Mucosa of gallbladder (tissue), 1 donor: ENCODE data around the gene USP1. TPM values are rescaled to one million over a fixed set of nuclear protein-coding genes. Genes with fewer than 3 reads are reported as not detected.
A peak's percentile ranks its signal among the peaks of the same experiment; 100 is the strongest.

ENCODE experiments used
- DNase-seq: peaks from one replicate; pipeline ENCODE4 v3.0.0-alpha.2; 2020; ENCODE audit warnings: low spot score
- total RNA-seq: library from RNA; stranded (reverse); gene quantifications from one replicate; pipeline ENCODE4 v1.2.1, GENCODE V29; 2021
- donor health status: DM: no; HTN: no; CAD: no.

Gene USP1
- total RNA-seq: 18.6 TPM

- no peak for DNase-seq
Observed at GRCh38 chr1:62436466-62437272, at the start of gene USP1. USP1 (plus strand) TSS chr1:62437049; CDS start chr1:62439868, 2,819 bp downstream.

GRCh38 chr1:62389531-62389930 lies 47.3 kb upstream of the USP1 start:
- no peak for DNase-seq

- DNase-seq: no peak
Observed at GRCh38 chr1:62390071-62390470, 46.8 kb upstream of the USP1 start.

GRCh38 chr1:62391369-62391971 lies 45.4 kb upstream of the USP1 start:
- no peak for DNase-seq

GRCh38 chr1:62392951-62393350 lies 43.9 kb upstream of the USP1 start:
- no peak for DNase-seq

- no peak for DNase-seq
Observed at GRCh38 chr1:62394646-62395045, 42.2 kb upstream of the USP1 start.

GRCh38 chr1:62395291-62395690 lies 41.6 kb upstream of the USP1 start:
- DNase-seq: no peak

- DNase-seq: no peak
Observed at GRCh38 chr1:62396871-62397270, 40.0 kb upstream of the USP1 start.

- DNase-seq: no peak
Observed at GRCh38 chr1:62397301-62397700, 39.5 kb upstream of the USP1 start.

- no peak for DNase-seq
Observed at GRCh38 chr1:62398377-62398776, 38.5 kb upstream of the USP1 start.

- no peak for DNase-seq
Observed at GRCh38 chr1:62401034-62401760, 35.7 kb upstream of the USP1 start.

GRCh38 chr1:62405247-62405646 lies 31.6 kb upstream of the USP1 start:
- no peak for DNase-seq

- no peak for DNase-seq
Observed at GRCh38 chr1:62406576-62406975, 30.3 kb upstream of the USP1 start.

- peak; percentile 19 for DNase-seq
Observed at GRCh38 chr1:62407398-62408009, 29.3 kb upstream of the USP1 start.

GRCh38 chr1:62415687-62416086 lies 21.2 kb upstream of the USP1 start:
- DNase-seq: no peak

GRCh38 chr1:62417351-62417999 lies 19.4 kb upstream of the USP1 start:
- no peak for DNase-seq

GRCh38 chr1:62420214-62420613 lies 16.6 kb upstream of the USP1 start:
- no peak for DNase-seq

GRCh38 chr1:62423580-62424242 lies 13.1 kb upstream of the USP1 start:
- no peak for DNase-seq

- no peak for DNase-seq
Observed at GRCh38 chr1:62424411-62424810, 12.4 kb upstream of the USP1 start.

GRCh38 chr1:62425041-62425440 lies 11.8 kb upstream of the USP1 start:
- DNase-seq: no peak

GRCh38 chr1:62426237-62426636 lies 10.6 kb upstream of the USP1 start:
- DNase-seq: no peak
